GM18526 (cell line): ENCODE measurements around the gene PTPN22.

ENCODE experiments used
- POLR2A ChIP-seq: IDR thresholded peaks from 3 replicates; pipeline ENCODE4 v1.6.1; 2011; ENCODE audit not compliant: insufficient read length; ENCODE audit errors: extremely low read depth

Gene PTPN22

DNA sequence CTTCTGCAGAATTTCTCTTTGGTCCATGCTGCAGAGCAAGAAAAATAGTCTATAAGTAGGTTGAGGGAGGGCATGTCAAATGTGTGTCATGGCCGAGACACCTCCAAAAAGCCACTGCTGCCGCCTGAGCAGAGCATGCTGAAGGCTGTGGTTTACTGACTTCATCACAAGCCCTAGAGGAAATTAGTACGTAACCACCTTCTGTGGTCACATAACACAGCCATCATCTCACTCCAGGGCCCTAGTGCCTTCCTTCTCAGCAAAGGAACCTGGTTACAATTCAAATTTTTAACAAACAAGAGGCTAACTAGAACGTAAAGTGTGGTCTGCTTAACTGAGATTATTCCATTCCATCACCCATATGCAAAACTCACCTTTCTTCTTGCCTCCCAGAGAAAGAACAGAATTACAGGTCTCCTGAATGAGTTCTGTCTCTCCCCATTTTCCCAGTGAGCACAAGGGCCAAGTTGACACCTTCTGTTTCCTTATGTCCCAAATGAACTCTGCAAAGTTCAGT is at the start of gene PTPN22:
PTPN22 (minus strand) TSS at position 116 of the 517 bp plus-strand sequence.
- peak; percentile 81 for TF ChIP-seq POLR2A

DNA sequence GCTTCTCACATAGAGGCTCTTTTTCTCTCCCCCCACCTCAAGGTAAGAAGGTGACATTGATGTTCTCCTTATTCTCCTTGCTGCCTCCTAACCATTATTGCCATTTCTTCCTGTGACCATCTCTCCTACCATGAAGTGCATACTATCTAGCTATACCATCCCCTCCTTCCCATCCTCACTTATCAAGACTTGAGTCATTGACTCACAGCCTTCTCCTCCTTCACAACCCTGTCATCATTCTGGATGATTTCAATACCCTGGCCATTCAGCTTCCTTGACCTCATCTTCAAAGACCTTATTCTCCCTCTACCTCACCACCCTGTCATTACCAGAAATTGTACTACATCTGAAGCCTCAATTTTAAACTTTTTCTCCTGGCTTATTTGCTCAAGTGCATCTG is 46.7 kb upstream of the PTPN22 start:
- no peak for TF ChIP-seq POLR2A

DNA sequence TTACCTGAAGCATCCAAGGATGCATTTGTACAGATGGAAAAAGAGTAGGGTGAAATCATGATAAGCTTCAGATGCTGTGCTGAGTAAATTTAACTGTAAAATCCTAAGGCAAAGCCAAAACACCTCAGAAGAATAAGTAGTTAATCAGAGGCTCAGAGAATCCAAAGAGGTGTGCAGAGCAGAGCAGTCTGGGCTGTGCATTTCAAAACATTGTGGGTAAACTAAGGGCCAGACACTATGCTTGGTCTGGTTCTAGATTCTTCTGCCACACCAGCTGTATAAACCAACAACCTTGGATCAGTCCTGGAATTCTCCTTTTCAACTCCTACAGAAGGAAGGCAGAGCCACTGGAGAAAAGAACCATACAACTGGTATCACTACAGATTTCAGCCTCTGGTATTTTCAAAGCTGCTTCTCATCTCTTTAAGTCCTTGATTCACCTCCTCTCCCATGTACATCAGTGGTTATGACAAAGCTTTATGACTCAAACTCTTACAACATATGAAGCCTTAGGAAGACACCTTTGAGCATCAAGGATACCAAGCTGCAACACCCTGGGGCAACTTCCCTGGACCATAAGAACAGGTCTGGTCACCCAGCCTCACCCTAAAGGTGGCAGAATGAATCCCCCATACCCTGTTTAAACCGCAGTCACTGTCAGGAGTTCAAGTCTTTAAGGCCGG is 46.0 kb upstream of the PTPN22 start:
- TF ChIP-seq POLR2A, result no peak

DNA sequence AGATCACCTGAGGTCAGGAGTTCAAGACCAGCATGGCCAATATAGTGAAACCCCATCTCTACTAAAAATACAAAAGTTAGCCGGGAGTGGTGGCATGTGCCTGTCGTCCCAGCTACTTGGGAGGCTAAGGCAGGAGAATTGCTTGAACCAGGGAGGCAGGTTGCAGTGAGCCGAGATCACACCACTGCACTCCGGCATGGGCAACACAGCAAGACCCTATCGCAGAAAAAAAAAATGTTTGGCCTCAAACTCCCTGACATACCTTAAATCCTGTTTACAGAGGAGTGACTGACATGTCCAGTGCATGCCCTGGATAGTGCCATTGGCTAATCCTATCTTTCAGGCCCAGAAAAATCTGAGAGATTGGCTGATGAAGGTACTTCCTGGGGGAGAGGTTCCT is 45.5 kb upstream of the PTPN22 start:
- TF ChIP-seq POLR2A, result no peak

DNA sequence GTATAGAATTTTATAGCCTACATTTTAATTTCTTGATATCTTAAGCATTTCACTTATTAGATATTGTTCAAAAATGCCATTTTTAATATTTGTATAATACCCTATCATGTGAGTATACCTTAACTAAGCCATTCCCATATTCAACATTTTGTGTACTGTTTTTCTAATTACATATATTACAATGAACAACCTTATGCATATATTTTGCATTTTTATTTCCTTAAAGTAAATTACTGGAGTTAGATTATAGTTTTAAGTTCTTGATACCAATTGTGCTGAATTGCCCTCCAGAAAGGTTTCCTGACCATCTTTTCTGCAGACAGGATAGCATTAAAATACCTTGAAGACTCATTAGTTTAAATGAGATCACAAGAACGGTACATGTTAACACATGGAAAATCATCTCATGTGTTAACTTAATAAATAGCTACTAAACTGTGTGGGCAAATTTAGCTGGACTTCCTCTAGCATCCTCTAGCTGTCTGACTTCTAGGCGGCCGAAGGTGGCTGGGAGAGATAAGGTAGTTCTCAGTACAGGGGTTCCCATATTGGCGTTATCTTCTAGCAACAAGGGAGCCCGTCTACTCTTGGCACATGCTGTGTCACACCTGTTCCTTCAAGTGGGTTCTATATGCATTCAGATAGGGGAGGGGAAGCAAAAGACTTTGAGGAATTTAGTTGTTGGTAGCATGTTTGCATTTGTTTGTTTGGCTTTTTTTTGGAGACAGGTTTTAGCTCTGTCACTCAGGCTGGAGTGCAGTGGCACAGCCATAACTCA is 42.6 kb upstream of the PTPN22 start:
- TF ChIP-seq POLR2A, result no peak

DNA sequence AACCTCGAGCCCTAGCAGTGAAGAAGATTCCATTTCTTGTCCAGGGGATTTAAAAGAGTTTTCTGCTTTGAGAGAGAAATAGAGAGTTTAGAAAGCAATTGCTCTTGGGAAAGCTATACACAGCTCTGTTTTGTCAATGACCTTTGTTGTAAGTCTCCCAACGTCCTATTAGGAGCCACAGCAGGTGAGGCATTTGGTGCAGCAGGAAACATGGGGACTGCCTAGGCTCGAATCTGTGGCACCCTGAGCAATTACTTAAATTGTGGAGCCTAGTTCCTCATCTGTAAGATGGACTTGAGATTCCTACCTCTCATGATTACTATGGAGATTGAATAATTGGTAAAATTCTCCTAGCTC is 41.8 kb upstream of the PTPN22 start:
- TF ChIP-seq POLR2A, result no peak

DNA sequence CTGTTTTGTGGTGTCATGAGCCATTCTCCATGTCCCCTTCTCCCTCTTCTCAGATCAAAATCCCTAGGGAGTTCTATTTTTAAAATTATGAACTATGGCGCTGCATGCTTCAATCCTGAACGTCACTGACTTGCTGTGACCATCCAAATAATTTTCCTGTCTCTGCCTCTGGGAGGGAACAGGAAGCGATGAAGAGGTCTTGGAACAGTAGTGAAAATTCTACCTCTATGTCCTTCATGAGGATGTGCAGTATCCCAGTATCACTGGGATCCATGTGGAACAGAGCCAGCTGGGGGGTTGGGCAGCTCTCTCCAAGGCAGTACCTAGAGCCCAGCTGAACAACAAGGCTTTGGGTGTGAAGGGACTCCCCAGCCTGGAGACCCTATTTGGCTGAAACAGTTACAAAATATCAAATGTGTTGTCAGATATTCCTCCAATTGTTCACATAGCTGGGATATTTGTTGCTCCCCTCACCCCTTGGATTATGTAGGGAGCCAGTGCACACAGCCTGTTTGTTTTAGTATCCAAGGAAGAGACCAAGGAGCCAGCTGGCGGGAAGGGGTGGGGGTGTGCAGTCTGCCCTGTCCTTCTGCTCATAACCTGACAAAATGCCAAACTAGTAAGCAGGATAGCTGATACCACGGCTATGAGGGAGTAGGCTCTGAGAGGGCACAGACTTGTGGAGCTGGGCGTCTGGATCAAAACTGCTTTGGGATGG is 41.2 kb upstream of the PTPN22 start:
- TF ChIP-seq POLR2A, result no peak

DNA sequence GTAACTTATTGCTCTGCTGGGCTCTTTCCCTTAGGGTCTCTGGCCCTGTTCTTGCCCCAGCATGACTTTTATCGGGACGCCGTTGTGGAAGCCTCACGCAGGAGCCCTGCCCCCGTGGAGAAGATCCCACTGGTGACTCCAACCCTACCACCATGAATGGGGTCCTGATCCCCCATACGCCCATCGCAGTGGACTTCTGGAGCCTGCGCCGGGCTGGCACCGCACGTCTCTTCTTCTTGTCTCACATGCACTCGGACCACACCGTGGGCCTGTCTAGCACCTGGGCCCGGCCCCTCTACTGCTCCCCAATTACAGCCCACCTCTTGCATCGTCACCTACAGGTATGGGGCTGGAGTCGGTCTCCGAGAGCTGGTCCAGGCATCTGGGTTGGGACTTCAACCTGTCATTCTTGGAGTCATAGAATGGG is 33.9 kb upstream of the PTPN22 start:
- no peak for TF ChIP-seq POLR2A

DNA sequence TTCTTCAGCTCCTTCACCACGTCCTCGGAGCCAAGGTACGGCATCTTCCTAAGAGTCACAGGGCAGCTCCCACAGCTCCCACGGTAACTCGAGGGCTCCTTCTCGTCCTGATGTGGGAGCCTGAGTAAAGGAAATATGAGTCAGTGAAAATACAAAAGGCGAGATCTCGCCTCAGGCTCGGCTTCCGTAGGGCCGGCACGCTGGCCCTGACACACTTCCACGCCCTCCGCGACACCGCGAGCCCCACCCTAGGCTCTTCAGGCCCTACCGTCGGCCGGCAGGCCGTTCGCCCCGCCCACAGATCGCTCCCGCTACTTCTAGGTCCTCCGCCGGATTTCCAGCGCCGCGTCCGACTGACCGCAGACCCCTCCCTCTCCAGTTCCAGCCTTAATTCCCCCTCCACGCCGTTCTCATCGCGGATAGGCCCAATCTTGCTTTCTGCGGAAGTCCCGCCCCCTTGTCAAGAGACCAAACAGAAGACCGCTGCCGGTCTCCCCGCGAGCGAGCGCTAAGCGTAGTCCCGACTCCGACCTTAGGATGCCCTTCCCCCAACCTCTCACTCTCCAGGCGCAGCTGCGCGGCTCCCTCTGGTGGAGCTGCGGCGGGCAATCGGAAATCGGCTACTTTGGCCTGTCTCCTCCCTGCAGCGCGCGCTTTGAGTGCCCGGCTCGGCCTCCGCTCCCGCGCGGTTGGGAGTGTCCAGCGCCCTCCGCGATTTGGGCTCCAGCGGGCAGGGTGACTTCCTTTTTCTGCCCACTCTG is 33.3 kb upstream of the PTPN22 start, which contains the start of the genes AP4B1 and DCLRE1B:
AP4B1 (minus strand) TSS at position 126 of the 761 bp plus-strand sequence; CDS start at position 44, 82 bp downstream.
DCLRE1B (plus strand) TSS at position 653 of the 761 bp plus-strand sequence. CDS start 261 bp downstream, outside the sequence.
- peak; percentile 77 for TF ChIP-seq POLR2A

DNA sequence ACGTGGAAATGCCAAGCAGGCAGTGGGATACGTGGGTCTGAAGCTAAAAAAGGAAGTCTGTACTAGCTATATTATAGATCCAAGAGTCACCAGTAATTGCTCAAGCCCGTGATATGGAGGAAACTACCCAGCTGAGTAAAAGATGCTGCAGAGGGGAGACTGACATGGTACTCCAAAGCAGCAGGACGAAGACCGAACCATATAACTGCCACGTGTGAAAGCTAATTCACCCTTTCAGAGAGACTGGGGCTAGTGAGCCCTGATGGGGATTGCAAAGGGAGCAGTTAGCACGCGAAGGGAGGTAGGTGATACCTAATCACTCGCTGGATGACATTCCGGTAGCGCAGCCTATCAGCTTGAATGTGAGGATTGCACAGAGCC is 32.8 kb upstream of the PTPN22 start:
- no peak for TF ChIP-seq POLR2A

DNA sequence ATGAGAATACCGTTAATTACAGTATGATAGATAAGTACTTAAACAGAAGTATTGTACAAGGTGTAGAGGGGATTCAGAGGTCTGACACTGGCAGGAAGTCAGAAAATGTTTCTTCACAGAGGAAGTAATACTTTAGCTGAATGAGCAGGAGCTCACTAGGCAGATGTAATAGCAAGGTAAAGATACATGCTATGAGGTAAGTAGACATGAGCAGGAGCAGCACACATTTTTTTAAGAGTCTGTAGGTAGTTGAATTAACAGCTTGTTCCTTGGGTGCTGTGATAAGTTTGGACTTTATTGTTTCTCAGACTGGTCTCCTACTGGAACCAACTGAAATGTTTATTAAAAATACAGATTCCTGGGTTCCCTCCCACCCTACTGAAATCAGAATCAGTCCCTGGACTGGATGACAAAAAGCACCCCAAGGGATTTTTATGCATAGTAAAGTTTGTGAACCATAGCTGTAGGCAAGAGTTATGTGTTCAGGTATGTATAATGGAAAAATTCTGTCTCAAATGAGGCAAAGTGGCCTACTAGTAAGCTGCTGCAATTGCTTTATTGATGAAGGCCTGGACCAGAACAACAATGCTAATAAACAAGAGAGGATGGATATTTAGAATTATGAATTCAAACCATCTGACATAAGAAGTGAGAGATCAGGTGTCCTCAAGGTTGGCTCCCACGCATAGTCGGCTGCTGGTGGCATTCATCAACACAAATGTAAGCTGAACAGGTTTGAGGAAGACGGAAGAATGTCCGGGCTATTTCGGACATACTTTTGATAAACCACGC is 32.2 kb upstream of the PTPN22 start:
- TF ChIP-seq POLR2A, result no peak

DNA sequence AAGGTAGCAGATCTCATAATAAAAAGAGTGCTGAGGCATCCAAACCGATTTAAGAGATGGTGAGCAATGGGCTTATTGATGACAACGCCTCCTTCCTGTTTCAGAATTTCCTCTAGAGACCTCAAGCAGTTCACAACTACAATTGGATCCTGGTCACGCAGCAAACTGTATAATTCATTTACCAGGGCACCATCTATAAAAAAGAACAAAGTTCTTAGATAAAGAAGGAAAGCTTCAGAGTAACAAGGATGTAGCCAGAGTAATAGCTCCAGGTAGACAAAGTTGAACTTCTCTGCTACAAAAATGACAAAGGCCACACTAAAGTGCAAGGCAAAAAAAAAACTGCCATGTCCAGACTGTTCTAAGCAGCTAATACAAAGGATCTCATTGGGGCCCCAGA is 29.7 kb upstream of the PTPN22 start:
- no peak for TF ChIP-seq POLR2A

DNA sequence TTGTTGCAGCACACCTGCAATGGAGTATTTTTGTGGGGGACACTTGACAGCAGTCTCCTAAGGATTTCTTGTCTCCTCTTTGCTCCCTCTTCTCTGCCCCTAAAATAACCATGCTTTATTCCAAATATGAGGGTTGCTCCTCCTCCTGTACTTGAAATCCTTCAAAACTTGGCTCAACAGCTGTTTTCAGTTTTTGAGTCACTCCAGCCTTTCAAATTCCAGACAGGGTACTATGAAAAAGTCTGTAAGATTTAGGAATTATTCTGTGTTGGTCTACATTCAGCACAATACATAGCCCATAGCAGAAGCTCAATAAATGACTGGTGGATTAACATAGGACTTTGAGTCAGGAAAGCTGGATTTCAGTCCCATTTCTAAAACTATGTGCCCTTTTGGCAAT is 27.6 kb upstream of the PTPN22 start:
- TF ChIP-seq POLR2A, result no peak

DNA sequence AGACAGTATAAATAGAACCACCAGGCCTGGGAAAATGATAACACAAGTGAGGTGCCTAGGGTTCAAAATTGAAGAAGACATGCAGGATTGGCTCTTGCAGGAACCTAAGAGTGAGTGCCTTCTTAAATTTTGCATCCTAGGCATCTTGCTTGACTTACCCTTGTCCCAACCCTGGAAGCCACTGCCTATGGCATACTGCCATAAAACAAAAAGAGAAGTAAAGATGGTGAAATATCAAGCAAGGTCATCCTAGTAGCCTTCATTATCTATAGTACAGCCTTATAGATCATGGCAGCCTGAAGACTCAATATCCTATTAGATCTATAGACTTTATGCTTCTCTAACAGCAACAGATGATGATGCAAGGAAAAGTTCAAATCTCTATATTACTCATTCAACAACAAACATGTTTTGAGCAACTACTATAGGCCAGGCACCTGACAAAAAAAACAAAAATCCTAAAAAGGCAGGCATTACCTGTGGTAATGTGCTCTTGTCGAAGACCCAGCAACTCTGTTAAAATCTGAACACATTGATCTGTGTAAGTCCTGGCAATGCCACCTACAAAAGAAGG is 26.8 kb upstream of the PTPN22 start:
- TF ChIP-seq POLR2A, result no peak
